Glutamatergic neuron (in vitro differentiated cells): Measurements from ENCODE around the gene INIP. TPM values are rescaled to one million over a fixed set of nuclear protein-coding genes. Genes with fewer than 3 reads are reported as not detected.

Experiments
- DNase-seq: peaks from one replicate; pipeline ENCODE4 v3.0.0; 2022
- H3K27ac Mint-ChIP-seq: one replicate; pipeline ENCODE4 v1.8.0; 2020; ENCODE audit warnings: mild to moderate bottlenecking, mixed read lengths, inconsistent platforms; ENCODE audit not compliant: unreplicated experiment
- H3K27me3 Mint-ChIP-seq: one replicate; pipeline ENCODE4 v1.8.0; 2020; ENCODE audit warnings: mild to moderate bottlenecking, moderate library complexity, mixed read lengths, inconsistent platforms; ENCODE audit not compliant: unreplicated experiment
- H3K36me3 Mint-ChIP-seq: one replicate; pipeline ENCODE4 v1.8.0; 2020; ENCODE audit warnings: mild to moderate bottlenecking, mixed read lengths, inconsistent platforms; ENCODE audit not compliant: unreplicated experiment
- H3K4me1 Mint-ChIP-seq: one replicate; pipeline ENCODE4 v1.8.0; 2020; ENCODE audit warnings: mild to moderate bottlenecking, low read depth, mixed read lengths, inconsistent platforms; ENCODE audit not compliant: unreplicated experiment
- H3K4me3 Mint-ChIP-seq: one replicate; pipeline ENCODE4 v1.8.0; 2020; ENCODE audit warnings: mild to moderate bottlenecking, mixed read lengths, inconsistent platforms; ENCODE audit not compliant: unreplicated experiment
- H3K9me3 Mint-ChIP-seq: one replicate; pipeline ENCODE4 v1.8.0; 2020; ENCODE audit warnings: mild to moderate bottlenecking, moderate library complexity, mixed read lengths, inconsistent platforms; ENCODE audit not compliant: unreplicated experiment
- total RNA-seq: library from RNA; stranded (reverse); fragmentation: NEBNext Ultra II Directional; extraction: Animal tissue kit (Norgen Biotek cat#: 25700); gene quantifications from one replicate; pipeline ENCODE4 v1.2.1, GENCODE V29; 2021; ENCODE audit not compliant: unreplicated experiment
- TF ChIP-seq, protein P1 (sequence below): fragments of 200-600 bp; sonication (generic); IDR thresholded peaks from one replicate; pipeline ENCODE4 v1.5.0; 2021; ENCODE audit not compliant: partially characterized antibody, unreplicated experiment

INIP gene
- total RNA-seq, 1 donor from 2014 or later = 17.6 TPM

DNA sequence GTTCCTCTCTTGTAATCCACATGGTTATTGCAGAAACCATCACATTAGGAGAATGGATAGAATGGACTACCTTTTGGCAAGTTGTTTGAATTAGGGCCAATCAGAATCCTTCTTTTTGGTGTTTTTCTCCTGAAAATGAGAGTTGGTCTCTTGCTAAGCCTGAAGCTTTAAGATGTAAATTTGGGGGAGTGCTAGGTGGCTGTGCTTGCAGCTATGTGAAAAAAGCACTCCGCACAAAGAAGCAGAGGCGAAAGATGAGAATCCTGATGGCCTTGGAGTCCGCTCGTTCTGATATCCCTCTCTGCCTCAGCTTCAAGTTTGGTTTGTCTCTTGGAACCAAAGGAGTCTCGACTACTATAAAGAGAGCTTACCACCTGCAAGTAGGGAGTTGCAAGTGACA is 63.6 kb downstream of the INIP start:
- no peak for DNase-seq
- H3K4me1 Mint-ChIP-seq = no peaks in the 10 kb centered on the region
- H3K4me3 Mint-ChIP-seq = no peak overlapping the region
- TF ChIP-seq, protein P1, sequence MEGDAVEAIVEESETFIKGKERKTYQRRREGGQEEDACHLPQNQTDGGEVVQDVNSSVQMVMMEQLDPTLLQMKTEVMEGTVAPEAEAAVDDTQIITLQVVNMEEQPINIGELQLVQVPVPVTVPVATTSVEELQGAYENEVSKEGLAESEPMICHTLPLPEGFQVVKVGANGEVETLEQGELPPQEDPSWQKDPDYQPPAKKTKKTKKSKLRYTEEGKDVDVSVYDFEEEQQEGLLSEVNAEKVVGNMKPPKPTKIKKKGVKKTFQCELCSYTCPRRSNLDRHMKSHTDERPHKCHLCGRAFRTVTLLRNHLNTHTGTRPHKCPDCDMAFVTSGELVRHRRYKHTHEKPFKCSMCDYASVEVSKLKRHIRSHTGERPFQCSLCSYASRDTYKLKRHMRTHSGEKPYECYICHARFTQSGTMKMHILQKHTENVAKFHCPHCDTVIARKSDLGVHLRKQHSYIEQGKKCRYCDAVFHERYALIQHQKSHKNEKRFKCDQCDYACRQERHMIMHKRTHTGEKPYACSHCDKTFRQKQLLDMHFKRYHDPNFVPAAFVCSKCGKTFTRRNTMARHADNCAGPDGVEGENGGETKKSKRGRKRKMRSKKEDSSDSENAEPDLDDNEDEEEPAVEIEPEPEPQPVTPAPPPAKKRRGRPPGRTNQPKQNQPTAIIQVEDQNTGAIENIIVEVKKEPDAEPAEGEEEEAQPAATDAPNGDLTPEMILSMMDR = no peak
- H3K27me3 Mint-ChIP-seq = peaks cover 3% of the 10 kb centered on the region
- peaks cover 13% of the 10 kb centered on the region for H3K36me3 Mint-ChIP-seq
- no peaks in the 10 kb centered on the region for H3K9me3 Mint-ChIP-seq
- H3K27ac Mint-ChIP-seq = no peak overlapping the region

GRCh38 chr9:112648624-112649023 is 69.3 kb downstream of the INIP start:
- H3K36me3 Mint-ChIP-seq = peaks cover 35% of the 10 kb centered on the region

GRCh38 chr9:112647596-112647995 is 70.3 kb downstream of the INIP start:
- Mint-ChIP-seq H3K27me3 (peaks cover 5% of the 10 kb centered on the region), H3K36me3 (peaks cover 35% of the 10 kb centered on the region), H3K4me1 (no peaks in the 10 kb centered on the region), H3K9me3 (peaks cover 9% of the 10 kb centered on the region), H3K4me3 (no peak overlapping the region), H3K27ac (no peak overlapping the region)
- TF ChIP-seq, protein P1 = no peak
- DNase-seq = no peak

More at GRCh38 chr9:112648624-112649023, 69.3 kb downstream of the INIP start:
- Mint-ChIP-seq H3K27ac (no peak overlapping the region), H3K4me1 (no peaks in the 10 kb centered on the region), H3K9me3 (peaks cover 6% of the 10 kb centered on the region), H3K27me3 (peaks cover 5% of the 10 kb centered on the region), H3K4me3 (no peak overlapping the region)
- no peak for DNase-seq
- TF ChIP-seq, protein P1 = no peak

DNA sequence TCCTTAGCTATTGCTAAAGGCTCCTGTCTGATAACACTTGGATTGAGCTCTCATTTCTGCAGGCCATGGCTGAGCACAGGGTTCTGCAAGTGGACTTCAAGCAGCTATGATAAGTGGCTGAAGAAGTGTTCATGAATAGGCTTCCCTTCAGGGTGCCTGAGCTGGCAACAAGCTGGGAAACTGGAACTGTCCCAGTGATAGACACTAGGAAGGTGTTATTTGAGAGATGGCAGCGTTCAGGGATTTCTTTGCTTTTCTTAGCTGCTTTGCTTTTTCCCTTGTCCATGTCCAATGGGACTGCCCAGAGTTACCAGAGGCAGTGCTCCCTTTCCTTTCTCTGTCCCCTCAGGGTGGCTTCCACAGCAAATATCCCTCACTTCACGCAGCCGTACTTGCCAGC is 75.8 kb downstream of the INIP start:
- H3K36me3 Mint-ChIP-seq = peaks cover 6% of the 10 kb centered on the region
- H3K4me3 Mint-ChIP-seq = no peak overlapping the region
- H3K27ac Mint-ChIP-seq = no peak overlapping the region
- H3K4me1 Mint-ChIP-seq = no peaks in the 10 kb centered on the region
- H3K9me3 Mint-ChIP-seq = peaks cover 3% of the 10 kb centered on the region
- TF ChIP-seq, protein P1 = no peak
- DNase-seq = no peak
- H3K27me3 Mint-ChIP-seq = peaks cover 2% of the 10 kb centered on the region

DNA sequence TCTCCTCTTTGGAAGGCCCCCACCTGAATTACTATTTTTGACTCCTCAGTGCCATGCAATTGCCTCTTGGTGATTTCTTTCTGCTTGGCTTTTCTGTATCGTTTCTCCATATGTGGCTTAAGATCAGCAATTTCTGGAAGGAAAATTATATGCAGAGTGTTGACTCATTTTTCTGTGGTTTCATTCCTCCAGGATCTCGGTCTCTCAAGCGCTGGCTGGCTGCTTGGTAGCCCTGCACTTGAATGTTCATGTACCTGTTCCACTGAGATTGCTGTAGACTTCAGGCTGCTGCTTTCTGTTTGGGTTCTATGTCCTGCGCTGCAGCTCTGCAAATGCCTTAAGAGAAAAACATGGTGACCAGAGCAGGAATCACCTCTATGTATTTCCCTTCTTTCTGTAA is 77.6 kb downstream of the INIP start:
- Mint-ChIP-seq H3K9me3 (peaks cover 3% of the 10 kb centered on the region), H3K36me3 (no peaks in the 10 kb centered on the region), H3K27me3 (peaks cover 2% of the 10 kb centered on the region), H3K4me3 (no peak overlapping the region), H3K4me1 (no peaks in the 10 kb centered on the region), H3K27ac (no peak overlapping the region)
- no peak for DNase-seq
- TF ChIP-seq, protein P1 = no peak

Other genes starting within 250 kb of the INIP start
- gene KIAA1958, start 231.3 kb downstream of the INIP start, total RNA-seq = 48.6 TPM
- 41.7 TPM for gene SNX30, start 32.6 kb upstream of the INIP start, total RNA-seq
- gene SLC46A2, start 172.8 kb upstream of the INIP start, total RNA-seq = not detected